D721Med (cell line): ENCODE data around the gene NAMPT.
"Not testable (repeated sequence)": the region's sequence is repeated elsewhere in the genome, so short reads cannot be mapped to it uniquely, and the experiment has no call there.

Experiments
- DNase-seq: peaks from one replicate; pipeline ENCODE4 v3.0.0; 2011; ENCODE audit warnings: low spot score; ENCODE audit not compliant: insufficient read length
- FAIRE-seq: peaks from 2 replicates; lab custom pipeline; 2011; peaks lifted over from hg19 to GRCh38; lab: Jason Lieb, UNC
- TF ChIP-seq, protein P1 (sequence below): IDR thresholded peaks from 2 replicates; pipeline ENCODE4 v1.5.1; 2012; ENCODE audit warnings: mild to moderate bottlenecking, control low read depth; ENCODE audit not compliant: insufficient read depth; ENCODE audit errors: missing control alignments

Gene NAMPT

DNA sequence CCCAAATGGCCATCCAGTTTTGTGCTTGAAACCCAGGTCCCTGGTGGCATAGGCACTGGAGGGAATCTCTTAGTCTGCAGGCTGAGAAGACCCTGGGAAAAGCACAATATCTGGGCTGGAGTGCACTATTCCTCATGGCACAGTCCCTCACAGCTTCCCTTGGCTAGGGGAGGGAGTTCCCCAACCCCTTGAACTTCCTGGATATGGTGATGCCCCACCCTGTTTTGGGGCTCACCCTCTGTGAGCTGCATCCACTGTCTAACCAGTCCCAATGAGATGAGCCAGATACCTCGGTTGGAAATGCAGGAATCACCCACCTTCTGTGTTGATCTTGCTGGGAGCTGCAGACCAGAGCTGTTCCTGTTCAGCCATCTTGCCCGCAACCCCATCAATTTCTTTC lies 19.8 kb upstream of the NAMPT start:
- no peak for FAIRE-seq
- TF ChIP-seq, protein P1, sequence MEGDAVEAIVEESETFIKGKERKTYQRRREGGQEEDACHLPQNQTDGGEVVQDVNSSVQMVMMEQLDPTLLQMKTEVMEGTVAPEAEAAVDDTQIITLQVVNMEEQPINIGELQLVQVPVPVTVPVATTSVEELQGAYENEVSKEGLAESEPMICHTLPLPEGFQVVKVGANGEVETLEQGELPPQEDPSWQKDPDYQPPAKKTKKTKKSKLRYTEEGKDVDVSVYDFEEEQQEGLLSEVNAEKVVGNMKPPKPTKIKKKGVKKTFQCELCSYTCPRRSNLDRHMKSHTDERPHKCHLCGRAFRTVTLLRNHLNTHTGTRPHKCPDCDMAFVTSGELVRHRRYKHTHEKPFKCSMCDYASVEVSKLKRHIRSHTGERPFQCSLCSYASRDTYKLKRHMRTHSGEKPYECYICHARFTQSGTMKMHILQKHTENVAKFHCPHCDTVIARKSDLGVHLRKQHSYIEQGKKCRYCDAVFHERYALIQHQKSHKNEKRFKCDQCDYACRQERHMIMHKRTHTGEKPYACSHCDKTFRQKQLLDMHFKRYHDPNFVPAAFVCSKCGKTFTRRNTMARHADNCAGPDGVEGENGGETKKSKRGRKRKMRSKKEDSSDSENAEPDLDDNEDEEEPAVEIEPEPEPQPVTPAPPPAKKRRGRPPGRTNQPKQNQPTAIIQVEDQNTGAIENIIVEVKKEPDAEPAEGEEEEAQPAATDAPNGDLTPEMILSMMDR: no peak
- DNase-seq: no peak

DNA sequence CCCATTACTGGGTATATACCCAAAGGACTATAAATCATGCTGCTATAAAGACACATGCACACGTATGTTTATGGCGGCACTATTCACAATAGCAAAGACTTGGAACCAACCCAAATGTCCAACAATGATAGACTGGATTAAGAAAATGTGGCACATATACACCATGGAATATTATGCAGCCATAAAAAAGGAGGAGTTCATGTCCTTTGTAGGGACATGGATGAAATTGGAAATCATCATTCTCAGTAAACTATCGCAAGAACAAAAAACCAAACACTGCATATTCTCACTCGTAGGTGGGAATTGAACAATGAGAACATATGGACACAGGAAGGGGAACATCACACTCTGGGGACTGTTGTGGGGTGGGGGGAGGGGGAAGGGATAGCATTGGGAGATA lies 13.8 kb upstream of the NAMPT start:
- not testable (repeated sequence) for DNase-seq, FAIRE-seq

DNA sequence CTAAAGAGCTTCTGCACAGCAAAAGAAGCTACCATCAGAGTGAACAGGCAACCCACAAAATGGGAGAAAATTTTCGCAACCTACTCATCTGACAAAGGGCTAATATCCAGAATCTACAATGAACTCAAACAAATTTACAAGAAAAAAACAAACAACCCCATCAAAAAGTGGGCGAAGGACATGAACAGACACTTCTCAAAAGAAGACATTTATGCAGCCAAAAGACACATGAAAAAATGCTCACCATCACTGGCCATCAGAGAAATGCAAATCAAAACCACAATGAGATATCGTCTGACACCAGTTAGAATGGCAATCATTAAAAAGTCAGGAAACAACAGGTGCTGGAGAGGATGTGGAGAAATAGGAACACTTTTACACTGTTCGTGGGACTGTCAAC lies 13.4 kb upstream of the NAMPT start:
- not testable (repeated sequence) for FAIRE-seq, DNase-seq

DNA sequence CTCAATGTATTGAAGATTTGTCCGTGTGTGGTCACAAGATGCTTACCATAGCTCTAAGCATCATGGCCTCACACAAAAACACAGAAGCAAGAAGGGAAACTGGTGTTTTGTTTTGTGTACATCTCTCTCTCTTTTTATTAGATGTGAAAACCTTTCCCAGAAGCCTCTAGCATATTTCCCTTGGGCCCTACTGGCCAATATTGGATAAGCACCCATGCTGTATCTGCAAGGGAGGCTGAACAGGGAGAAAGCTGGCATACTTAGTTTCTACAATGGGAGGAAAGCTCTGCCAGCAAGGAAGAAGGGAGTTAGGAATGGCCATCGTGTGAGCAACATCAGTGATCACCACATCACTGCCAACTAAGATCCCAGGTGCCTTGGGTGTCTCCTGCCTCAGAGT lies 9.6 kb upstream of the NAMPT start:
- no peak for FAIRE-seq
- no peak for DNase-seq
- TF ChIP-seq, protein P1: no peak

DNA sequence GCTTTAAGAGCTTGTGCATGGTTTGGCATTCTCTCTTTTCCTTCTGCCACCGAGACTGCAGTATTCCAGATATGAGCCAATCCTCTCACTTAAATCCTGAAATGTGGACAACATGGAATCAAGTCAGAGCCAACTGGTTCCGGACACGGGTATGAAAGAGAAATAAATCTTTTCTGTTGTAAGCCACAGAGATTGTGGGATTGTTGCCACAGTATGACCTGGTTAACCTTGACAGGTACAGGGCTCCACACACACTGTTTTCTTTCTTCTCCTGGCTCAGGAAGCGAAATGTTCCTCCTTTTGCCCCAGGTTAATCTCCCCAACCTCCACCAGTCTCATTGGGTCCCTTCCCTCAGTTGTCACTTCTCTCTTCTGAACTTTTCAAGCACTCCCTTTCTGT lies 6.5 kb upstream of the NAMPT start:
- FAIRE-seq: no peak
- TF ChIP-seq, protein P1: no peak
- DNase-seq: no peak

DNA sequence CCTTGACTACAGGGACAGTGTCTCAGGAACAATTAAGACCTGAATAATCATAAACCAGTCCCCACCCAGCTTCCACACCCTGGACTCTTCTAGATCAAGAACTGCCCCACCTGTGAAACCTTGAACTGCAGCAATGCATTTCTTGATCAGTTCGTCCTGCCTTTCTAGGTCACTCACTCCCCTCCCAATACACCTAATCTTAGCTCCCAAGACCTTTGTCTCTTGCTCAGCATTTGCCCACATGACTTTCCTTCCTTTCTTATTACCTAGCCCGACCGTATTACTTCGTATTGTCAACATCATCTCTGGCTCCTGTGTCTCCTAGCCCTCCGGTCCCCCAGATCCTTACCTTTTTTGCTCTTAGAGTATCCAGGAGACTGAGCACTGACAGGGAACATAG lies 5.5 kb upstream of the NAMPT start:
- TF ChIP-seq, protein P1: no peak
- DNase-seq: no peak
- FAIRE-seq: no peak

DNA sequence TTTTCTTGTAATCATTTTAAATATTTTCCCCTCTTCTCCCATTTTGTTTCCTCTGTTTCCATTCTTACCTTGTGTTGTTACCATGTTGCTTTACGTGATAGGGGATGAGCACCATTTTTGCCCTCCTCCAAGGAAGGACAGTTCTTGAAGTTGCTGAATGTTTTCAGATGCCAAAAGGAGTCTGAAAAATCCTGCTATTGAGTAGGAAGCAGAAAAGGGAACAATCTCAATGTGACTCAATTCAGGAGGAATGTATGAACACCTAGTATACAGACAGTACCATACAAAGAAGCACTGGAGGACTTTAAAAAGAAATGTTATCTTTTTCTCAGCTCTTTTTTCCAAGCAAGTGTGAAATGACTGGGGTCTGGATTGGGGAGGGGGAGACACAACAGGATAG lies 5.1 kb upstream of the NAMPT start:
- TF ChIP-seq, protein P1: no peak
- no peak for FAIRE-seq
- no peak for DNase-seq

DNA sequence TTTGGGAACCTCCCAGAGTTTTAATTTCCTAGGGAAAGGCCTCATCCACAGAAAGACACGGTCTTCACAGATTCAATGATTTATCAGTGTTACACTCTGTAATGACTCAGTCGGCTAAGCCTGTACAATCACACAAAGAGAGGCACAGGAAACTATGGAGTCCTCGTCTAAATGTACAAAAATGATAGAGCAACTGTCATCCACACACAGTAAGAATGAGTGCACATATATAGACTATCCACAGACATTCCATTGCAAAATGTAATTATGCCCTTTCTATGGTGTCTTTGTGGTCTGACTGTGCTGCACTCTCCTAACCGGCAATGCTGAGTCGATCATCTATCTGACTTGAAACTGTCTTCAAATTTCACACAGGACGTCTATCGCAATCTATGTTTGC lies 3.5 kb upstream of the NAMPT start:
- no peak for FAIRE-seq
- DNase-seq: no peak
- TF ChIP-seq, protein P1: no peak
